DOHH2 (cell line): ENCODE measurements around the gene SGCE.

Experiments used
- H3F3A ChIP-seq: fragments of 200-600 bp; sonication (generic), shearing (Covaris generic); 2 replicates; pipeline ENCODE4 v1.6.0; 2016; ENCODE audit warnings: antibody characterized with exemption, mild to moderate bottlenecking; ENCODE audit not compliant: control insufficient read depth, insufficient read depth
- H3K27ac ChIP-seq: fragments of 200-600 bp; sonication (generic); 2 replicates; pipeline ENCODE4 v1.5.1; 2014; ENCODE audit warnings: low read depth, mild to moderate bottlenecking, low read length, moderate library complexity
- H3K27me3 ChIP-seq: fragments of 200-600 bp; sonication (generic); 2 replicates; pipeline ENCODE4 v1.6.1; 2014; ENCODE audit warnings: mild to moderate bottlenecking, low read length, mixed read lengths; ENCODE audit not compliant: control insufficient read depth
- H3K36me3 ChIP-seq: fragments of 200-600 bp; sonication (generic); 2 replicates; pipeline ENCODE4 v1.6.1; 2014; ENCODE audit warnings: mild to moderate bottlenecking, low read length, moderate library complexity, mixed read lengths; ENCODE audit not compliant: control insufficient read depth
- H3K4me1 ChIP-seq: fragments of 200-600 bp; sonication (generic); 2 replicates; pipeline ENCODE4 v1.6.1; 2014; ENCODE audit warnings: mild to moderate bottlenecking, low read length, mixed read lengths; ENCODE audit not compliant: control insufficient read depth
- H3K4me2 ChIP-seq: fragments of 200-600 bp; sonication (generic); 2 replicates; pipeline ENCODE4 v1.6.0; 2014; ENCODE audit warnings: mild to moderate bottlenecking, low read length, moderate library complexity
- H3K4me3 ChIP-seq: fragments of 200-600 bp; sonication (generic); 2 replicates; pipeline ENCODE4 v1.5.1; 2014; ENCODE audit warnings: mild to moderate bottlenecking, low read length, mixed read lengths
- H3K79me2 ChIP-seq: fragments of 200-600 bp; sonication (generic); 2 replicates; pipeline ENCODE4 v1.6.1; 2014; ENCODE audit warnings: mild to moderate bottlenecking, low read length, mixed read lengths; ENCODE audit not compliant: control insufficient read depth
- H3K9me2 ChIP-seq: fragments of 200-600 bp; sonication (generic); replicated peaks from 2 replicates; pipeline ENCODE4 v1.6.1; 2014; ENCODE audit warnings: mild to moderate bottlenecking, low read length, mixed read lengths; ENCODE audit not compliant: control insufficient read depth
- H3K9me3 ChIP-seq: fragments of 200-600 bp; sonication (generic); 2 replicates; pipeline ENCODE4 v1.6.1; 2014; ENCODE audit warnings: antibody characterized with exemption, low read length, mixed read lengths; ENCODE audit not compliant: control insufficient read depth, insufficient read depth
- H4K20me1 ChIP-seq: fragments of 200-600 bp; sonication (generic); 2 replicates; pipeline ENCODE4 v1.6.0; 2014; ENCODE audit warnings: low read depth, mild to moderate bottlenecking, antibody characterized with exemption, low read length, moderate library complexity; ENCODE audit not compliant: control insufficient read depth, insufficient read depth
- CTCF ChIP-seq: fragments of 200-600 bp; sonication (generic); IDR thresholded peaks from one replicate; pipeline ENCODE4 v1.5.1; 2014; ENCODE audit warnings: antibody characterized with exemption, mild to moderate bottlenecking, low read depth, low read length; ENCODE audit not compliant: poor library complexity, severe bottlenecking
- EZH2phosphoT487 ChIP-seq: fragments of 200-600 bp; sonication (generic); IDR thresholded peaks from 2 replicates; pipeline ENCODE4 v1.6.1; 2017; ENCODE audit warnings: borderline replicate concordance, mild to moderate bottlenecking, antibody characterized with exemption, low read length, moderate library complexity, mixed read lengths

The SGCE gene

GRCh38 chr7:94700926-94701554 is 45.1 kb upstream of the SGCE start:
- H3K4me2 ChIP-seq: no peak overlapping the region
- no peaks in the 10 kb centered on the region for H3K9me2 ChIP-seq
- H3F3A ChIP-seq: no peaks in the 10 kb centered on the region
- H3K9me3 ChIP-seq: no peaks in the 10 kb centered on the region
- H3K79me2 ChIP-seq: no peaks in the 10 kb centered on the region
- no peaks in the 10 kb centered on the region for H4K20me1 ChIP-seq
- no peaks in the 10 kb centered on the region for H3K36me3 ChIP-seq
- H3K27ac ChIP-seq: no peak overlapping the region
- H3K27me3 ChIP-seq: no peaks in the 10 kb centered on the region
- no peaks in the 10 kb centered on the region for H3K4me1 ChIP-seq
- TF ChIP-seq CTCF (no peak), EZH2phosphoT487 (no peak)
- H3K4me3 ChIP-seq: no peak overlapping the region

DNA sequence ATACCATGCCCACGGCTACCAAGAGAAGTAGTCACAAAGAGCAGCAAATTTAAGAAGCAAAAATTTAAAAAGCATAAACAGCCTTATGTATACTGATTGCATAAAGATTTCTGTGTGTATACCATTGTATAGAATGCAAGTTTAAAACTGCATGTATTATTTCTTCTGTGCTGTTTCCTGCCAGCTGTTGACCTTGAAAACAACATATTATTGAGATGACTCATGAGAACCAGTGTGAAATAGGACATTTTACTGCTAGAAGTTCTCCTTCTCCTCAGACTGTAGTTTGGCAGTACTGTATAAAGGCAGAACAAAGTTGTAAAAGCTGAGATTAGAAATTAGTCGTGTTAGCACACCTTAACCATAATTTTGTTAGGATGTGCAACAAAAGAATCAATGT is 42.3 kb upstream of the SGCE start:
- H3K4me2 ChIP-seq: no peak overlapping the region
- no peak overlapping the region for H3K27ac ChIP-seq

DNA sequence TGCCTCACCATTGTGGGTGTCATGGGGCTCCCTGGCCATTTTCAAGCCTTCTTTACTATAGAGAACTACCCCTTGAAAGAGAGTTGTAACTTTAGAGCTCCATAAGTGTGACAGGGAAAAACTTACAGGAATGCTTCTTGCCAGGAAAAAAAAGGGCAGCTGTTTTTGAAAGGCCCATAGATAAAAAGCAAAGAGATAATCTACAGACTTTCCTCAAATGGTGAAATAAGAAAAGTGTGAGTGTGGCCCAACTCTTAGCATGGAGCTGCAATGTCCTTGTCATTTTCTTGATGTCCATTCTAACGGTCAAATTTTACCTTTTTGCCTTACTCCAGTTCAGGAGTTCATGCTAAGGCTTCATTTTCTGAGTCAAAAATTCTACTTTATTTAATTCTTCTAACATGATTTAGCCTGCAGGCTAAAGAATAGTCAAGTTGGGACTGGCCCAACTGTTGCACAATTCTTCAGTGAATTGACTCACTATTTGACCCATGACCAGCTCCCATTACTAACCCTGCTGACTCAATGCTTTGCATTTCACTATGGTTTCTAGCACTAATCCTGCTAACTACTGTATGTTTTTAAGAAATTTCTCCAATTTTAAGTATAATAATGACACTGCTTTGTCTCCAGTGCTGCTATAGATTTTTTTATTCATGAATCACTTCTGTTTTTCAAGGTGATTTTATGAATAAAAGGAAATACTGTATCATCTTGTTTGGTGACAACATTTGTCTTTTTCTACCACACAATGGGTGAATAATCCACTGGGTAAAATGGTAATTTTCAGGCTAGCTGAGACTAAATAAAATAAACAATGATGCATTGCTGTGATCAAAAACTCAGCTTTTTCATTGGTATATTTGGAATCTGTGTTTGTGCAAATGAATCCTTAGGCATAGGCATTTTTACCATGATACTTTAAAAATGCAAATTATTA is 41.4 kb upstream of the SGCE start:
- no peaks in the 10 kb centered on the region for H3F3A ChIP-seq
- 0 out of 2 replicates have a peak, but pooled peaks cover 3% of the 10 kb centered on the region for H3K27me3 ChIP-seq
- H3K79me2 ChIP-seq: no peaks in the 10 kb centered on the region
- H3K27ac ChIP-seq: no peak overlapping the region
- TF ChIP-seq EZH2phosphoT487 (no peak), CTCF (no peak)
- no peaks in the 10 kb centered on the region for H3K9me3 ChIP-seq
- no peak overlapping the region for H3K4me3 ChIP-seq
- no peaks in the 10 kb centered on the region for H3K9me2 ChIP-seq
- no peaks in the 10 kb centered on the region for H3K4me1 ChIP-seq
- H4K20me1 ChIP-seq: no peaks in the 10 kb centered on the region
- no peaks in the 10 kb centered on the region for H3K36me3 ChIP-seq
- no peak overlapping the region for H3K4me2 ChIP-seq

More for the DNA sequence above, 42.3 kb upstream of the SGCE start:
- Histone ChIP-seq H4K20me1 (no peaks in the 10 kb centered on the region), H3K9me2 (no peaks in the 10 kb centered on the region), H3K27me3 (no peaks in the 10 kb centered on the region), H3K79me2 (no peaks in the 10 kb centered on the region), H3K4me1 (no peaks in the 10 kb centered on the region), H3K9me3 (no peaks in the 10 kb centered on the region), H3F3A (no peaks in the 10 kb centered on the region), H3K4me3 (no peak overlapping the region), H3K36me3 (no peaks in the 10 kb centered on the region)
- TF ChIP-seq EZH2phosphoT487 (no peak), CTCF (no peak)
